Kidney epithelial cell (primary cell): Measurements from ENCODE around the gene CHRNG. TPM values are rescaled to one million over a fixed set of nuclear protein-coding genes. Genes with fewer than 3 reads are reported as not detected.

Experiments
- DNase-seq: peaks from one replicate; pipeline ENCODE4 v3.0.0-alpha.2; 2010; ENCODE audit warnings: low read depth
- H3K27me3 ChIP-seq: 2 replicates; pipeline ENCODE4 v1.6.0; 2011; ENCODE audit warnings: low read length; ENCODE audit not compliant: control insufficient read depth, insufficient read depth
- H3K36me3 ChIP-seq: 2 replicates; pipeline ENCODE4 v1.5.1; 2011; ENCODE audit warnings: low read length; ENCODE audit not compliant: control insufficient read depth, insufficient read depth
- H3K4me3 ChIP-seq: 2 replicates; pipeline ENCODE4 v1.5.1; 2011; ENCODE audit warnings: low read depth, mild to moderate bottlenecking, control low read depth, low read length
- total RNA-seq: library from RNA; depleted of rRNA; stranded (reverse); fragments of >200 nt; gene quantifications from 2 replicates; pipeline ENCODE4 v1.2.3, GENCODE V29; 2015
- TF ChIP-seq, protein P1 (sequence below): IDR thresholded peaks from 2 replicates; pipeline ENCODE4 v1.5.1; 2011; ENCODE audit warnings: mild to moderate bottlenecking, moderate library complexity, low read length, control low read depth, inconsistent platforms; ENCODE audit not compliant: insufficient read depth, poor library complexity, severe bottlenecking

CHRNG gene, protein sequence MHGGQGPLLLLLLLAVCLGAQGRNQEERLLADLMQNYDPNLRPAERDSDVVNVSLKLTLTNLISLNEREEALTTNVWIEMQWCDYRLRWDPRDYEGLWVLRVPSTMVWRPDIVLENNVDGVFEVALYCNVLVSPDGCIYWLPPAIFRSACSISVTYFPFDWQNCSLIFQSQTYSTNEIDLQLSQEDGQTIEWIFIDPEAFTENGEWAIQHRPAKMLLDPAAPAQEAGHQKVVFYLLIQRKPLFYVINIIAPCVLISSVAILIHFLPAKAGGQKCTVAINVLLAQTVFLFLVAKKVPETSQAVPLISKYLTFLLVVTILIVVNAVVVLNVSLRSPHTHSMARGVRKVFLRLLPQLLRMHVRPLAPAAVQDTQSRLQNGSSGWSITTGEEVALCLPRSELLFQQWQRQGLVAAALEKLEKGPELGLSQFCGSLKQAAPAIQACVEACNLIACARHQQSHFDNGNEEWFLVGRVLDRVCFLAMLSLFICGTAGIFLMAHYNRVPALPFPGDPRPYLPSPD
- total RNA-seq: not detected in 2 replicates

GRCh38 chr2:232539298-232540231, at the start of gene CHRNG:
TSS of gene CHRNG (plus strand) at chr2:232539692. CDS start at chr2:232539748, 56 bp downstream.
- no peak within 1 kb of the TSS for H3K4me3 ChIP-seq
- peaks cover 27% of the 10 kb centered on the region for H3K27me3 ChIP-seq
- TF ChIP-seq, protein P1, sequence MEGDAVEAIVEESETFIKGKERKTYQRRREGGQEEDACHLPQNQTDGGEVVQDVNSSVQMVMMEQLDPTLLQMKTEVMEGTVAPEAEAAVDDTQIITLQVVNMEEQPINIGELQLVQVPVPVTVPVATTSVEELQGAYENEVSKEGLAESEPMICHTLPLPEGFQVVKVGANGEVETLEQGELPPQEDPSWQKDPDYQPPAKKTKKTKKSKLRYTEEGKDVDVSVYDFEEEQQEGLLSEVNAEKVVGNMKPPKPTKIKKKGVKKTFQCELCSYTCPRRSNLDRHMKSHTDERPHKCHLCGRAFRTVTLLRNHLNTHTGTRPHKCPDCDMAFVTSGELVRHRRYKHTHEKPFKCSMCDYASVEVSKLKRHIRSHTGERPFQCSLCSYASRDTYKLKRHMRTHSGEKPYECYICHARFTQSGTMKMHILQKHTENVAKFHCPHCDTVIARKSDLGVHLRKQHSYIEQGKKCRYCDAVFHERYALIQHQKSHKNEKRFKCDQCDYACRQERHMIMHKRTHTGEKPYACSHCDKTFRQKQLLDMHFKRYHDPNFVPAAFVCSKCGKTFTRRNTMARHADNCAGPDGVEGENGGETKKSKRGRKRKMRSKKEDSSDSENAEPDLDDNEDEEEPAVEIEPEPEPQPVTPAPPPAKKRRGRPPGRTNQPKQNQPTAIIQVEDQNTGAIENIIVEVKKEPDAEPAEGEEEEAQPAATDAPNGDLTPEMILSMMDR: no peak
- H3K36me3 ChIP-seq: no peaks in the 10 kb centered on the region
- DNase-seq: no peak

- Histone ChIP-seq H3K4me3 (no peak overlapping the region), H3K36me3 (no peaks in the 10 kb centered on the region), H3K27me3 (peaks cover 46% of the 10 kb centered on the region)
- DNase-seq: no peak
- TF ChIP-seq, protein P1: no peak
Measured at GRCh38 chr2:232490221-232491138, 49.0 kb upstream of the CHRNG start.

DNA sequence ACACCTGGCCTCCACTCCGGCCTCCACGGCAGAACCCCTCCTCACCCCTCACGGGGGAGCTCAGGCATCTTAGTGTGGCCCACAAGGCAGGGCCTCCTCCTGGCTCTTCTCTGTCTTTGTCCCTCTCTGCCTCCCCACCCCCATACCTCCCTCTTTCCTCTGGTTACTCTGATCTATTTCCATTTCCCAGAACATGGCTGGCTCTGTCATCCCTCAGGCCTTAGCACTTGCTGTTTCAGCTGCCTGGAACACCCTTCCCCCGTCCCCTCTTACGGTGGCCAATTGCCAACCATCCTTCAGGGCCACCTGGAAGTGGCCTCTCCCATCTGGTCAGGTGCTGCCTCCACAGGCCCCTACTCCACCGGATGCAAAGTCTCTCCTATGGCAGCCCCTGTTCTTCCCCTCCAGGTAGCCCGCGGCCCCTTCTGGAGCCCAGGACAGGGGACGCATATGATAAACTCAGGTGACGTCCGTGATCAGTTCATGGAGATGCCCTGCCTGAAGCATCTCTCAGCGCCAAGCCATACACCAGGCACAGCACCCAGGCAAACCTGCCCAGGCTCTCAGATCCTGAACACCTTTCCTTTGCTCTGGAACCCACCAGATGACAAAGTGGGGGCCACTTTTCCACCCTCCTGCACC, 48.2 kb upstream of the CHRNG start:
- no peak for DNase-seq
- TF ChIP-seq, protein P1: no peak
- H3K27me3 ChIP-seq: peaks cover 39% of the 10 kb centered on the region

GRCh38 chr2:232492236-232492848, 47.1 kb upstream of the CHRNG start:
- Histone ChIP-seq H3K4me3 (no peak overlapping the region), H3K36me3 (no peaks in the 10 kb centered on the region), H3K27me3 (peaks cover 39% of the 10 kb centered on the region)
- TF ChIP-seq, protein P1: no peak
- no peak for DNase-seq

More for the DNA sequence above, 48.2 kb upstream of the CHRNG start:
- Histone ChIP-seq H3K4me3 (no peak overlapping the region), H3K36me3 (no peaks in the 10 kb centered on the region)
